Stimulated activated CD4-positive, alpha-beta T cell treated with anti-CD3 and anti-CD28 coated beads, Interleukin-4, amount 100 ng/mL, for 4 hours (primary cell): ENCODE results near the gene CALHM4.

Source experiments
- DNase-seq, 2 experiments: peaks; one replicate each; pipeline ENCODE4 v3.0.0-alpha.2; 2020

The CALHM4 gene

DNA sequence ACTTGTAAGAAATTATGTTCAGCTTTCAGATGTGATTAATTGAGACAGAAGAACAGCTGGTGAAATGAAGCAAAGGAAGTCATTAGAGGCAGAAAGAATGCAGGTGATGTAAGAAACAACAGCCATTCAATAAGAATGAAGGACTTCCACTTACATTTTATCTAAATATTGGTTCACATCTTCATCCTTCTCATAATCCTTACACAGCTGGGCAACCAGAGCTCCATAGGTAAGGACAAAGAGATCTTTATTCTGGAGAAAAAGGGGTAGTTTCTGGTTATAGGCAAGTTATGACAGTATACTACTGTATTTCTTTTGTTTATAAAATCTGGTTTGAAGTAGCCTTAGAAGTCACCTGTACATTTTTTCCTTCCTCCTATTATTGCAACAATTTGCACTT is 10.4 kb upstream of the CALHM4 start:
- no peak for DNase-seq

GRCh38 chr6:116545651-116546050 is 7.9 kb upstream of the CALHM4 start, which contains the start of gene TRAPPC3L:
TSS of gene TRAPPC3L (minus strand) at chr6:116545684. CDS start at chr6:116545514, 170 bp downstream.
- no peak for DNase-seq

DNA sequence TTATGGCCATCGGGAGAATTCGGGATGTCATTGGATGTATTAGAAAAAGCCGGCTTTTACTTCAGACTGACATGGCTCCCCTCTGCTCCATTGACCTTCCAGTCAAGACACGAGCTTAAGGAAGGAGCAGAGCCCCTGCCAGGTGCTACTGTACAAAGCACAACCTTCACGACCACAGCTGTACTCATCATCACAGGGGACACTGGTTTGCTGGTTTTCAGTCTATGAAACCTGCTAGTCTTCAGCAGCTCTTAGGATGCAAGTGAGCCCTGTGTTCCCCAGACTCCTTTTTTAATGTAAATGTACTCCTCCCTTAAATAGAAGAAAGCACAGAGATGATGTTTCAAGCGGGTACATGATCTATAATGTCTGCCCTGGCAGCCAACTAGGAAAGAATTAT is 6.2 kb upstream of the CALHM4 start:
- DNase-seq, result no peak

- no peak for DNase-seq
Measured at GRCh38 chr6:116550796-116551195, 2.8 kb upstream of the CALHM4 start.

- no peak for DNase-seq
Measured at GRCh38 chr6:116556065-116556464, 2.5 kb downstream of the CALHM4 start.

DNA sequence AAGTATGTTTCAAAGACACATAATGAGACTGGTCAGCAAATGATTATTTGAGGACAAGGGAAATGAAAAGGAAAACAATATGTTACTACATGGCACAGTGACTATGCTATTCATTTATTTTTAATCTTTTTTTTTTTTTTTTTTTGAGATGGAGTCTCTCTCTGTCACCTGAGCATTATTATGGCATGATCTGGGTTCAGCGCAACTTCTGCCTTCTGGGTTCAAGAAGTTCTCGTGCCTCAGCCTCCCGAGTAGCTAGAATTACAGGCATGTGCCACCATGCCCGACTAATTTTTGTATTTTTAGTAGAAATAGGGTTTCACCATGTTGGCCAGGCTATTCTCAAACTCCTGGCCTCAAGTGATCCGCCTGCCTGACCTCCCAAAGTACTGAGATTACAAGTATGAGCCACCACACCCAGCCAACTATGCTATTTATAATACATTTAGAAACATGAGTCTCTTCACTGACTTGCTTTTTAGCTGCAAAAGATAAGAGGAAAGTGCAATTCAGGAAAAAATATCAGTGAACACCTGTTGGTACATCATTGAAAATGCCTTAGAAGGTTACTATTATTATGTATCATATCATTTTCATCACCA is 3.4 kb downstream of the CALHM4 start:
- no peak for DNase-seq

GRCh38 chr6:116557893-116558292 is 4.3 kb downstream of the CALHM4 start:
- no peak for DNase-seq

DNA sequence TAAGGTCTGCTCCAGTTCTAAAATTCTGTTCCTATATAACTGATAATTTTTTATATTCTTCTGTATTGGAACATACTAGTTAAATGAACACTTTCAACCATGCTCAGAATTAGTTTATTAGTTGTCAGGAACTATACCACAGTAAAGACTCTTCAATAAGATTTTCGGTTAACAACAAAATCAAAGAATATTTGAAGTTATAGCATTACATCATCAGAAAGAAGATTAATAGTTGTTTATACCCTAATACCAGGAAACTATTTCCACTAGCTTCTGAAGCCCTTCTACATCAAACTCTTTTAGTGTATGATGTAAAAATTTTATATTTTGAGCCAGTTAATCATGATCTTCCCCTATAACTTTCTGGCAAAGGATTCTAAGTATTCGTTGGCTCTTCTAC is 6.6 kb downstream of the CALHM4 start:
- DNase-seq, result no peak

DNA sequence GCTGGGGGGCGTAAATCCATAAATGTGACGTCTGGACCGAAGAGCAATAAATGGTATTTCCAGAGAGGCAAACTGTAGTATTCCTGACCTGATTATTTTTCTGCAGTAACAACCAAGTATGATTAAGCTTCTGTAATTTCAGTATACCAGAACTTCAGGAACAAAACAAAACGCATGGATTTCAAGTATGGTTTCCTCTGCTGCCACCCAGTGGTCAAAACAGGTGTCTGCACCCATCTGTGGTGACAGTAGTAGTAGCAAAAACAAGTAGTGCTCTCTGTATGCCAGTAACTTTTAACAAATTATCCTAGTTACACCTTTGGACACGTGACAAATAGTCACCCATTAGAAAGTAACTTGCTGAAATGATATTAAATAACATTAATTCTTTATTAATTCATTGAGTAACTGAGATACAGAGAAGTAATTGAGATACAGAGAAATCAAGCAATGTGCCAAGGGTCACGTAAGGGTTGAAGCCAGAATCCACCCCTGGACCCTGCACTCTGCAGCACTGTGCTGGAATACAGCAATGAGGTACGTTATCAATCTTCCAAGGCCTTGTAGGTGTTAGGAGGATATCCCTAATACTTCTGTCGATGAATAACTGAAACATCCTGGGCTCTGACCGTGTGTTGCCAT is 7.9 kb downstream of the CALHM4 start:
- peak; percentile 46 to 54 for DNase-seq

GRCh38 chr6:116562019-116562403 is 8.5 kb downstream of the CALHM4 start:
- DNase-seq, result no peak

DNA sequence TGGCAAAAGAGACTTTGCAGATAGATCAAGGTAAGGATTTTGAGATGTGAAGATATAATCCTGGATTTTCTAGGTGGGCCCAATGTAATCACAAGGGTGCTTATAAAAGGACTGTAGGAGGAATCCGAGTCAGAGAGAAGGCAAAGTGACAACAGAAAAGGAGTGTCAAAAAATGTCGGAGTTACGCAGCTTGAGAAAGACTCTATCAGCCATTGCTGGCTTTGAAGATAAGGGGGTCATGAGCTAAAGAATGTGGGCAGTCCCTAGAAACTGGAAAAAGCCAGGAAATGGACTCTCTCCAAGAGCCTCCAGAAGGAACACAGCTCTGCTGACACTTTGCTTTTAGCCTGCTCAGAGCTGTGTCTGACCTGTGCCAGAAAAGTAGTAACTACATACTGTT is 9.1 kb downstream of the CALHM4 start:
- DNase-seq, result no peak

GRCh38 chr6:116563830-116564229 is 10.3 kb downstream of the CALHM4 start:
- DNase-seq, result no peak

DNA sequence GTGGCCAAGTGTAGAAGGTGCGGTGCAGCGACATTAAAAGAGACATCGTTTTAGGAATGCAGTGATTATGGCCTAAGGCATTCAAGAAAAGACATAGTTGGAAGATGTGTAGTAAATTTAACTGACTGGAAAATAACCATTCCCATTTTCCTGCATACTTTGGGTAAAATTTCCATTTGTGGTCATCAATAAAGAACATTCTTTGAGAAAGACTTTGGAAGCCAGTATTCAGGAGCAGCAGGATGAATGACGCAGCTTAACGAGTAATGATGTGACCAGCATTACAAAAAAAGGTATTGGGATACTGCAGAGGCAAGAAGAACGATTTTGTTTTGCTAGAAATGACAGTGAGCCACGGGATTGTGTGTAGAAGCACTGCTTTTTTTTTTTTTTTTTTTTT is 10.8 kb downstream of the CALHM4 start:
- no peak for DNase-seq

GRCh38 chr6:116564921-116565872 is 11.6 kb downstream of the CALHM4 start:
- DNase-seq, result peak in 1 of 2 experiments; percentile 10

DNA sequence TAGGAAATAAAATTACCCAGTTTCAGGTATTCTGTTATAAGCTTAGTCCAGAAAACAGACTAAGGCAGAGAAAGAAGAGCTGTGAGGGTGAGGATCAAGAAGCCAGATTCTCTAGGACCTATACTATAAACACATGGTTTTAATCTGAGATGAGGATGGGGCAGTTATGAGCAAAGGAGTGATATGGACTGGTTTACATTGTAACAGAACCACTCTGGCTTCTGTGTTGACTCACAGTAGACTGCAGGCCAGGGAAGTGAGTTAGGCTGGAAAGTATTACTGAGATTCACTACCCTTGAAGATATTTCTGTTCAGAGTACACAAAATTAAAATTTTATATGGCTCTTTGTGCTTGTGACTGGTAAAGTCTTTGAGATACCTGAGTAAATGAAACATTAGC is 14.6 kb downstream of the CALHM4 start:
- no peak for DNase-seq

DNA sequence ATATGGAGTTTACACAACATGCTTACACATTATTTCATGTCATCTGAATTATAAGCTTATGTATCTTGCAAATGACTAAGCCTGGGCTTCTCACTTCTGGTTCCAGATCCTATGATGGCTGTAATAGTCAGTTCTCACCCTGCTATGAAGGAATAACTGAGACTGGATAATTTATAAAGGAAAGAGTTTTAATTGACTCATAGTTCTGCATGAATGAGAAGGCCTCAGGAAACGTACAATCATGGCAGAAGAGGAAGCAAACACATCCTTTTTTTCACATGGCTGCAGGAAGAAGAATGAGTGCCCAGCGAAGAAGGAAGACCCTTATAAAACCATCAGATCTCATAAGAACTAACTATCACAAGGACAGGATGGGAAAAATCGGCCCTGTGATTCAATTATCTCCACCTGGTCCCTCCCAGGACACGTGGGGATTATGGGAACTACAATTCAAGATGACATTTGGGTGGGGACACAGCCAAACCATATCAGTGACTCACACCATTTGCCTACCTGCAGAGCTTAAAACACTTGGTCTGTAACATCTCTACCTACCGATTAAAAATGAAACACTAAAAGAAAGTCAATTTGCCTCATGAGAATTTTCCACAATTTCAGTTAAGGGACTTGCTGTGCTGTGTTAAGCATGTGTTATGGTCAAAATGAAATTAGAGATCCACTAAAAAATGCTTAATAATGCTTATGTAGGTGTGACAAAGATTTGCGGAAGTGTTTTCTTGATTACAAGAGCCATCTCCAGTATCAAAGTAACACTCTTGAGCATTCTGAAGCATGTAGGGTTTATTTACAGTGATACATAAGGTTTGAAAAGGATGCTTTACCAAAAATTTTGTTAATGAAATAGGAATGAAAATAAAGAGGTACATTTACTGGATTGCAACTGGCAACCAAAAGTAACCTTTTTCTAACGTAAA is 15.5 kb downstream of the CALHM4 start:
- no peak for DNase-seq

DNA sequence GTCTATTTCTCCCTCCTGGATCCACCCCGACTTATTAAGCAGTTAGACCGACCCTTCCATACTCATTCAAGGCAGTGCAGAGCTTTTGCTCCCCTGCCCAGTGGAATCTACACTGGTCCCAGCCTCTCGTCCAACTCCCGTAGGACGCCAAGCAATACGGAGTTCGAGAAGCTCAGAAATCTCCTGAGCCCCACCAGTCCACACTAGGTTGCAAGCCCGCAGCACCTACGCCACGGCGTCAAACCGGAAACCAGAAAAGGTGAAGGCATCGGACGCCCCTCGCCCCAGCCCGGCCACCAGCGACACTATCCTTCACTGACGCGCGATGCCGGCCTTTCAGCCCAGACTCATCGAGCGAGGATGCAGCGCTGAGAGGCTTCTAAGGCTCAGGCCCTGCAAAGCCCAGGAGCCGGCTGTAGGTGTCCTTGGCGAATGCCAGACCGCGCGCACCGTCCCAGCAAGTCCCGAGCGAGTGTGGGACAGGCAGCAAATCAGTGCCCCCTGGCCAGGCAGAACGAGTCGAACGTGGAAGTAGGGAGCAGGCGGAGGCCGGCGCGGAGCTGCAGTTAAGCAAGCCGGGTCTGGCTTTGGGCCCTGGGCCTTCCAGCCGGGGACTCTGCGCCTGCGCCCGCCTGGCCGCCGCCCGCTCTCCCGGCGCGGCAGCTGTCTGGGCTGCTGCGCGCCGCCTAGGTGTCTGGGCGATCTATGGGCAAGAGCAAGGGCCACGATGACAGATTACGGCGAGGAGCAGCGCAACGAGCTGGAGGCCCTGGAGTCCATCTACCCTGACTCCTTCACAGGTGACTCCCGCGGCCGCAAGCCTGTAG is 17.5 kb downstream of the CALHM4 start, which contains the start of gene RWDD1:
Gene RWDD1, plus strand, starts transcription at position 649 of the 827 bp plus-strand sequence. Its CDS starts 79 bp downstream, at position 728.
- peak; percentile 96 to 98 for DNase-seq

DNA sequence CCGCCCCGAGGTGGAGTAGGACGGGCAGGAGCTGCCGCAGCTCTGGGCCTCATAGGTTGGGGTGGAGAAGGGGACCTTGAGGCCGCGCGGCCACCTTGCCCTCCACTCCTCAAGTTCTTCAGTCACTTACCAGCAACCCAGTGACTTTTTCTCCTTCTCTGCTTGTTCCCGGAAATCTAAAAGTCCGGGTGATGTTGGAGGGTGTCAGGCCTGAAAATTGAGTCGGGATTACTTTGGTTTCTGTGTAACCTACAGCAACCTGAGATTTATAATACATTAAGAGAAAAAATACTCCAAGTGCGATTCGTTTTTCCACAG is 18.1 kb downstream of the CALHM4 start:
- no peak for DNase-seq

DNA sequence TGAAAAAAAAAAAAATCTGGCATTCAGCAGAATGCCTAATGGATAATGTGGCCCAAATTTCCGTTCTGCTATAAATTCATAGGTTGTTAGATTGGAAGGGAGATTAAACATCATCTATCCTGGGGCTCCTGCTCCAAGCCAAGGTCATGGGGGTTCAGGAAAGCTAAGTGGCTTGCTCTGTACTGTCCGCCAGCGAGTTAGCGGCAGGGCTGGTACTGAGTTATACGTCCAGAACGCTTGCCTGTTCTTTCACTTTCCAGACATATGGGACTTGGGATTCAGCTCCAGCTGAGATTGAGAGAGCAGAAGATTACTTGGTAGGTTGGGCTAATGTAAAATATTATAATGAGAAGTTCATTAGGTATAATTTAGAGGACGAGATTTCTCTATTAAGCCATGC is 18.6 kb downstream of the CALHM4 start:
- DNase-seq, result no peak

GRCh38 chr6:116575227-116575626 is 21.7 kb downstream of the CALHM4 start:
- no peak for DNase-seq

DNA sequence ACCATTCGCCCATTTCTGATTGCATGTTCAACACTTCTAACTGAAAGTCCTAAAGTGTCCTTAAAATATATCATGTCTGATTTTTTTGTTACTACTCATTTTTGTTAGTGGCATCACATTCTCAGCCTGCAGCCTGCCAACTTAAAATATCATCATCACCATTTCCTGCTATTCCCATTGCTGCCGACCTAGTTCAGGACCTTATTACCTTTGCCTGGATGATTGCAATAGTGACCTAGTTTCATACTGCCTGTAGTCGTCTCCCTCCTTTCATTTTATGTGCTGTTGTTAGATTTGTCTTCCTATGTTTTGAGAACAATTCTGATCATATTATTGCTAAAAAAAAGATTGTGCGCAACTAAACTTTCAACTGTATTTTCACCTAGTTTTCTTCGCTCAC is 23.9 kb downstream of the CALHM4 start:
- no peak for DNase-seq

GRCh38 chr6:116578335-116578734 is 24.8 kb downstream of the CALHM4 start:
- DNase-seq, result no peak
